GM12801 (cell line): ENCODE measurements around the gene AIDA.

Experiments
- TF ChIP-seq, protein P1 (sequence below): IDR thresholded peaks from one replicate; pipeline ENCODE4 v1.5.1; 2011; ENCODE audit warnings: control low read depth; ENCODE audit not compliant: insufficient read length; ENCODE audit errors: extremely low read depth

The AIDA gene

DNA sequence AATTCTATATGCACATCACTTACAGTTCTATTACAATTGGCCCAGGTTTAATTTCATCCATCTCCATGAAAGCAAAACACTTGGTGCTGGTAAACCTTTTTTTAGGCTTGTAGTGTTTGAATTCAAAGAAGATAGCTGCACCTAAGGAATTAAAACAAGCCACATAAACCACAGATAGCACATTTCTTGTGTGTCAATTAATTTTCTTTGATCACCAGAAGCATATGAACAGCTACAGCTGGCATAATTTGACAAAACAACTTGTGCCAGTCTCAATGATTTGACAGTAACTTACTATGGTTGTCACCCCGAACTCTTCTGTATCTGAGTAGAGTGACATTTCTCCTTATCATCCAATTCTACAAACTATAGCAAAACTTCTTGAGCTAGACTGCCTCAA, 42.2 kb downstream of the AIDA start:
- TF ChIP-seq, protein P1, sequence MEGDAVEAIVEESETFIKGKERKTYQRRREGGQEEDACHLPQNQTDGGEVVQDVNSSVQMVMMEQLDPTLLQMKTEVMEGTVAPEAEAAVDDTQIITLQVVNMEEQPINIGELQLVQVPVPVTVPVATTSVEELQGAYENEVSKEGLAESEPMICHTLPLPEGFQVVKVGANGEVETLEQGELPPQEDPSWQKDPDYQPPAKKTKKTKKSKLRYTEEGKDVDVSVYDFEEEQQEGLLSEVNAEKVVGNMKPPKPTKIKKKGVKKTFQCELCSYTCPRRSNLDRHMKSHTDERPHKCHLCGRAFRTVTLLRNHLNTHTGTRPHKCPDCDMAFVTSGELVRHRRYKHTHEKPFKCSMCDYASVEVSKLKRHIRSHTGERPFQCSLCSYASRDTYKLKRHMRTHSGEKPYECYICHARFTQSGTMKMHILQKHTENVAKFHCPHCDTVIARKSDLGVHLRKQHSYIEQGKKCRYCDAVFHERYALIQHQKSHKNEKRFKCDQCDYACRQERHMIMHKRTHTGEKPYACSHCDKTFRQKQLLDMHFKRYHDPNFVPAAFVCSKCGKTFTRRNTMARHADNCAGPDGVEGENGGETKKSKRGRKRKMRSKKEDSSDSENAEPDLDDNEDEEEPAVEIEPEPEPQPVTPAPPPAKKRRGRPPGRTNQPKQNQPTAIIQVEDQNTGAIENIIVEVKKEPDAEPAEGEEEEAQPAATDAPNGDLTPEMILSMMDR, result no peak

DNA sequence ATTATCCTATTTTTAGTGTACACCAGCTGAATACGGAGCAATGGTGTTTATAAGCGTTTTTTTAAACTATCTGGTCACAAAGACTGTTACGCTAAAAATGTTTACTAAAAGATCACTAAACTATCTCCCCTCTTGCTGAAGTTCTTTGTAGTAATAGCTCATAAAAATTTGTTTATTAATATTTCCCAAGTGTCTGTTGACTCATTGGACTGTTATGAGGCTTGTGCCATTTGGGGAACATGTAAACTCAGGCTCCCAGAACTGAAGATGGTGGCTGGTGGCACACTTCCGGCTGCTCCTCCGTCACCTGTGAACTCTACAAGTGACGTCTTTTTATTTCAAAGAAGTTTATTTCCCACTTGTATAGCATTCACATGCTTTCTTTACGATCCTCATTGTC, 46.3 kb downstream of the AIDA start:
- TF ChIP-seq, protein P1, result no peak

DNA sequence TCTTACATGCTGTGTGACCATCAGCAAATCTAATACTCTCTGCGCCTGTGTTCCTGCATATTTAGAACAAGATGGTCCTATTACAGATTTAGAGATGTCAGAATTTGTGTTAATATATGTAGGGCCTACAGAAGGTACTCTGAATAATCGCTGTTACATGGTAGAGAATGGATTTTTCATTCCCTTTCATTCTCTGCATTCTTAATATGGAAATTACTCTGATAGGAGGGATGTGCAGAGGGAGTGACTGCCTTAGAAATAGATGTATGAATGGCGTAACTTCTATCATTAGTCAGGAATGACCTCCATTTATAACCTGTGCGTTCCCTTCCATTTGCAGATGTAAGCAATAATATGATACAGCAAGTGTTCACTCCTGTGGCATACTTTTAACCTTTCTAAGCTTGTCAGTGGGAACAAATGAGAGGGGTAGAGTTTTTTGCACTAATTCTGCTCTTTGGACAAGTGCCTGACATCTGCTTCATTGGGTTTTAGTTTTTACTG, 48.8 kb downstream of the AIDA start:
- TF ChIP-seq, protein P1, result no peak

DNA sequence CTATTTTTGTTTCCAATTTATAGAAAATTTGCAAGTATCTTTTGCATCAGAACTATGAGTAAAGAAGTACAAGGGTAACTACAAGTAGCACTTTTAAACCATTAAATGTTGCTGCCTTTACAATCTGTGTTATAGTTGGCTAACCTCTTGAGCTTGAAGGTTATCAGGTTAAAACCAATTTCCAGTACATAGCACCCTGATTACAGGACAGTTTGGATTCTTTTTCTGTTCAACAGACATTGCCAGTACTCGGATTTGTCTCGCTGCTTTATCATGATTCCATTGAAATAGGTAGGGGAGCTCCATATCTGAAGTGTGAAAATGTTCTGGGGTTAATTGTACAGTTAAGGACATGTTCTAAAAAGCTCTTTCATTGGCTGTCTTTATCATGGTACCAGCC, 54.4 kb downstream of the AIDA start:
- TF ChIP-seq, protein P1, result no peak

DNA sequence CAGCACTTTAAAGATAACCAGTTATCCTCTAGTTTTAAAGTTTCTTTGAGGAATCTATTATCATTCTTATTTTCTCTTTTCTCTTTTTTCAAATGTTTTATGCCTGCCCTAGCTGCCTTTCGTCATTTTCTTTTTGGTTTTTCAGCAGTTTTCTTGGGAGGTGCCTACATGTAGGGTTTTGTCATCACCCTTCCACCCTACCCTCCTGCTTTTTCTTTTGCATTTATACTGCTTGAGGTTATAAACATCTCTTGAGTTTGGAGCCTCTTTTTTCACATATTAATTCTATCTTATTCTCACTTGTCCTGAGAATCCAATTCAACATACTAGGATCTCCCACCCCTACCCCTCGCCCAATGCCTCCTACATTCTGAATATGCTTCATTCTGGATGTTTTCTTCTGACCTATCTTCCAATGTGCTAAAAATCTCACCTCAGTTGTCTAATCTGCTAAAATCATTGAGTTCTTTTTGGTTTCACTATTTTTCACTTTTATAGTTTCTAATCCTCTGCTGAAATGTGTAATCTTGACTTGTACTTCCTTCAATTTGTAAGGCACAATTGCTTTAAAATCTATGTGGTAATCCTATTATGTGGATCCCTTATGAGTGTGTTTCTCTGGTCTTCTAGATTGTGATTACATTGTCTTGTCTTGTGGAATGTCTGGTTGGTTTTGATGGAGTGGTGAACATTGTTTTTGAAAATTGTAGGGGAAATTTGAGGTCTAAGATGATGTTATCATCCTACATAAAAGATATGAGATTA, 55.7 kb downstream of the AIDA start:
- TF ChIP-seq, protein P1, result no peak

DNA sequence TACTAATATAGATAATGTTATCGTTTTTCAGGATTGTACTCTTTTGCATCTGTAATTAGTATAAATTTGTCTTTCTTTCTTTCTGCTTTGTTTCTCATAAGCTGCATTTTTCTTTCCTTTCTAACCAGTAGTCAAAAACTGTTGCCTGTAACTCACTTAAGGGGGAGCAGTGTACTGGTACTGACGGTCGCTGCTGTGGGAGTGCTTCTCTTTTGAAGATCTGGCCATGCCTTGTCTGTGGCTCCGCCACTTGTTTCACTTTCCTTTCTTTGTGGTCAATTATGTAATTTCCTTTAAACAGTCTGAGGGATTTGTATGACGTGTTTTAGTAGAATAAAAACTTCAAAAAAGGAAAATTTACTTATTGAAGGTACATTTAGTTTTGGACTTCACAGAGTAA, 57.4 kb downstream of the AIDA start:
- TF ChIP-seq, protein P1, result no peak

DNA sequence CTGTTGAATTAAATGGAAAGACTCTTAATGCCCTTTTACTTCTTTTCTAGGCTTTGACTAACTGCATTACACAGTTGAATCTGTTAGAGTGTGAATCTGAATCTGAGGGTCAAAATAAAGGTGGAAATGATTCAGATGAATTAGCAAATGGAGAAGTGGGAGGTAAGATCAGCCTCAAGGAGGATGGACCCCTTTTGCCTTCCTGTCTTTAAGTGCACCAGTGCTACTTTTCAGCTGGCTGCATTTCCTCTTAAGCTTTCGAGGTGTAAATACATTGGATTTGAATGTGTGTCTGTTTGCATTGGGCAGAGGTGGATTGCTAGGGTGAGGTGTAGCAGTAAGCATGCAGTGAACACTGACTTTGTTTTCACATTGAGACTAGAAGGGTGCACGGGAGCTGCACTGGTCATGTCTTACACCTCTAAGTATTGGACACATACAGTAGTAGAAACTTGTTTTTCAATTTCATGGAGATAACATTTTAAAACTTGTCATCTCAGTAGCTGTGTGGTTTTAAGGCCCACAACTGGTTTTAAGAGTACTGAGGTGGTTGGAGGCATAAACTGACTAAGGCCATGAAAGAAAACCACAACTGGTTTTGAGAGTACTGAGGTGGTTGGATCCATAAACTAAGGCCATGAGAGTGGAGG, 59.0 kb downstream of the AIDA start:
- TF ChIP-seq, protein P1, result no peak
